Vagina (tissue), 2 donors: Measurements from ENCODE around the gene CADPS2.

Experiments used
- POLR2A ChIP-seq, 2 donors: fragments of 450-650 bp; IDR thresholded peaks; one replicate each; pipeline ENCODE4 v1.6.1; 2017; ENCODE audit warnings: antibody characterized with exemption in 2 of 2, mild to moderate bottlenecking in 2 of 2, moderate library complexity in 2 of 2
- TF ChIP-seq, protein P1 (sequence below), 3 experiments: fragments of 450-650 bp in 2 of 3; fragments of 200-600 bp in 1 of 3; sonication (generic) in 1 of 3; IDR thresholded peaks; one replicate each; pipeline ENCODE4 v1.5.1; 2017 to 2019; ENCODE audit warnings: antibody characterized with exemption in 3 of 3, mild to moderate bottlenecking in 2 of 3, moderate library complexity in 2 of 3

DNA sequence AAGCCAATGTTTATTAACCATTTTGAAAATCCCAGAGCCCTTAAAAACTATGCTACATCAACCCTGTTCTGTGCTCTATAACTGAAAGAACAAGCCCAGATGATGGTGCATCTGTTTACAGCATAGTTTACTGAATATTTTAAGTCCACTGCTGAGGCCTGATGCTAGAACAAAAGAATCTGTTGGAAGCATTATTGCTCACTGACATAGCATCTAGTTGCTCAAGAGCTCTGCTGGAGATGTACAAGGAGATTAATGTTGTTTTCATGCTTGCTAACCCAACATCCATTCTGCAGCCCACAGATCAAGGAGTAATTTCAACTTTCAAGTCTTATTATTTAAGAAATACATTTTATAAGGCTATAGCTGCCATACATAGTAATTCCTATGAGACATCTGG, 400.4 kb downstream of the CADPS2 start:
- TF ChIP-seq, protein P1, sequence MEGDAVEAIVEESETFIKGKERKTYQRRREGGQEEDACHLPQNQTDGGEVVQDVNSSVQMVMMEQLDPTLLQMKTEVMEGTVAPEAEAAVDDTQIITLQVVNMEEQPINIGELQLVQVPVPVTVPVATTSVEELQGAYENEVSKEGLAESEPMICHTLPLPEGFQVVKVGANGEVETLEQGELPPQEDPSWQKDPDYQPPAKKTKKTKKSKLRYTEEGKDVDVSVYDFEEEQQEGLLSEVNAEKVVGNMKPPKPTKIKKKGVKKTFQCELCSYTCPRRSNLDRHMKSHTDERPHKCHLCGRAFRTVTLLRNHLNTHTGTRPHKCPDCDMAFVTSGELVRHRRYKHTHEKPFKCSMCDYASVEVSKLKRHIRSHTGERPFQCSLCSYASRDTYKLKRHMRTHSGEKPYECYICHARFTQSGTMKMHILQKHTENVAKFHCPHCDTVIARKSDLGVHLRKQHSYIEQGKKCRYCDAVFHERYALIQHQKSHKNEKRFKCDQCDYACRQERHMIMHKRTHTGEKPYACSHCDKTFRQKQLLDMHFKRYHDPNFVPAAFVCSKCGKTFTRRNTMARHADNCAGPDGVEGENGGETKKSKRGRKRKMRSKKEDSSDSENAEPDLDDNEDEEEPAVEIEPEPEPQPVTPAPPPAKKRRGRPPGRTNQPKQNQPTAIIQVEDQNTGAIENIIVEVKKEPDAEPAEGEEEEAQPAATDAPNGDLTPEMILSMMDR (IDR thresholded peaks at IDR 0.05), result no peak
- no peak for TF ChIP-seq POLR2A (IDR thresholded peaks at IDR 0.05)
